ENCODE data around the gene P3H2.

The P3H2 gene

DNA sequence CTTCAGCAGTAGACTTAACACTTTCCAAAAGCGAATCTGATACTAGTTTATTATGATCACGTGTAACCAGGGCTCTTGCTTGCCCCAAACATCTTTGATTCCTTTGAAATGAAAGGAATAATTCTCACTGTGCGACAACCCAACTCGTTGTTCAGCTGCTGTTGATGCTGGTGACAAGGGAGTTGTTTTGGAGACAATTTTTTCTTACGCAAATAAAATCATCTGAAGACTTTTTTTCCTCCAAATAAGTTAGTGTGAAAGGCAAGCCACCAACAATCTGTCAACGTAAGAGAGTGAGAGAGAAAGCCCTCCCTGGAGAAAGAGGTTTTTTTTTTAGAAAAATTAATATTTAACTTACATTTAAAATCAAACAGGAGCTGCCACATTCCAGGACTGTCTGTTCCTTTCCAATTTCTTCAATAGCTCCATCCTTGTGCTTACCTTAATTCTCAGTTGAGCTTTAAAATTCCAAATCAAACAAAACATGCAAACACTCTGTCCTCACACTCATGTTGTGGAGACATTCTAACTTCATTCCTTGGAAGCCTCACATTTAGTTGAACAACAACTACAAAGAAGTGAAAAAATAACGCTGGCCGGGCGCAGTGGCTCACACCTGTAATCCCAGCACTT lies 4.9 kb upstream of the P3H2 start:
- no peak for DNase-seq (ENCODE audit: low read depth in 2 of 2)

DNA sequence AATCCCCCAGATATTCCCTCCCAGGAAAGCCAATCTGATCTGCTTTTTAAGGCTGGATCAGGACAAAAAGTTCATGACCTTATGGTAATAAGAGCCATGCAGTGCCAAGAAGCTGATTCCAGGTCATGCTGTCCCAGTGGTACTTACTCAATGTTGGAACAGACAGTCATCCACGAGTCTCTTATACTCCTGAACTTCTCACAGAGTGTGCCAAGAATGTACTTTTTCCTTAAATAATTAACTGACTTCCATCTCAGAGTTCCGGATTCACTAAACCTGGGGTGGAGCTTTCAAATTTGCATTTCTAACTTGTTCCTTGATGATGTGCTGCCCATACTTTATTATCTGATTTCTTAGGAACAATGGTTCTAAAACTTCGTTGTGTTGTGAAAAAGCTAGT lies 3.4 kb upstream of the P3H2 start:
- no peak for DNase-seq (ENCODE audit: low read depth in 2 of 2)

DNA sequence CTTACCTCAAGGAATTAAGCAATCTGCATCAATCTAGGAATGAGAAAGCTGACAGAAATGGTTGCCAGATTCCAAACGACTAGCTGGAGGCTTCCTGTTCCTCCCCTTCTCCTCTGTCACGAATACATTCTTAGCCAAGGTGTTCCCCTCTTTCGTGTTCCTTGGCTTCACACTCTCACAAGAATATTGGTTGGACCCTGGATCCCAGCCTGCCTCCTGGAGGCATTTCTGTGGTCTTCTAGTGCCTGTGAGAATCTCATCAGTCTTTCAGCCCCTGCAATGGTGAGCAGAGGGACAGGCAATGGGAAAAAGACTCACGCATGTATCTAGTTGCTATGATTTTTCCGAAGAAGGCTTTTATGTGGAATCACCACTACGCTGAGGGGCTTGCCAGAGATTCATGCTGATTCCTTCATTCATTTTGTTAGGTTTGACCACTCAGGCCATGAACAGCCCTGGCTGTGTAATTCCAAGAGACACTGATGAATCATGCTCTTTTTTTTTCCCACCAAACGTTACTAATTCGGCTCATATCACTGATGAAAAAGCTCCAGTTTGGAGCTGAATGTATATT lies 1.6 kb upstream of the P3H2 start:
- DNase-seq (ENCODE audit: low read depth in 2 of 2) = no peak

DNA sequence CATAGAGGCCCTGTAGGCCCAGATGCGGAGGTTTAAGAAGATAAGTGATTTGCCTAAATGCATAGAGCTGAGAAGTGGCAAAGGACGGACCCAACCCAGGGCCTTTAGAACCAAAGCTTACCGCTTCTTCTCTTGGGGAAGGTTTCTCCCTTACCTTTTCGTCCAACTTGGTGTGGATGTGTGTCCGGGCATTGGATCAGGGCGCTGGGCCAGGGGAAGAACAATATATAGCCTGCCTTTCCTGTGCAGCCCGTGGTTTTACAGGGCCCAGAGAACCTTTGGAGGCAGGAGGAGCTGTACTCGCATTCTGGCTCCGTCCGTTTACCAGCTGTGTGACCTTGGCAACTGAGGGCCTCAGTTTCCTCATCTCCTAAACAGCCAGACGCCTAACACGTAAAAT lies 686 bp upstream of the P3H2 start:
- no peak for DNase-seq (ENCODE audit: low read depth in 2 of 2)

DNA sequence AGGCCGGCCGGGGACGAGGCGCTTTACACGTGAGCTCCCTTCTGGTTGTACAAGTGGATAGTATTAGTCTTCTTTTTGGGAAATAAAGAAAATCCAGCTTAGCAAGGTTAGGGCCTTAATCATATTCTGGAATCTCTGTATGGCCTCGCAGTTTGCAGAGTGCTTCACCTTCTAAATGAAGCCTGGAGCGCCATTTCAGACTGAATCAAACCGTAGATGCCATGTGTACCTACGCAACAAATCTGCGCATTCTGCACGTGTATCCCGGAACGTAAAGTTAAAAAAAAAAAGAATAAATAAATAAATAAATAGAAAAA lies 322 bp upstream of the P3H2 start:
- no peak for DNase-seq (ENCODE audit: low read depth in 2 of 2)

DNA sequence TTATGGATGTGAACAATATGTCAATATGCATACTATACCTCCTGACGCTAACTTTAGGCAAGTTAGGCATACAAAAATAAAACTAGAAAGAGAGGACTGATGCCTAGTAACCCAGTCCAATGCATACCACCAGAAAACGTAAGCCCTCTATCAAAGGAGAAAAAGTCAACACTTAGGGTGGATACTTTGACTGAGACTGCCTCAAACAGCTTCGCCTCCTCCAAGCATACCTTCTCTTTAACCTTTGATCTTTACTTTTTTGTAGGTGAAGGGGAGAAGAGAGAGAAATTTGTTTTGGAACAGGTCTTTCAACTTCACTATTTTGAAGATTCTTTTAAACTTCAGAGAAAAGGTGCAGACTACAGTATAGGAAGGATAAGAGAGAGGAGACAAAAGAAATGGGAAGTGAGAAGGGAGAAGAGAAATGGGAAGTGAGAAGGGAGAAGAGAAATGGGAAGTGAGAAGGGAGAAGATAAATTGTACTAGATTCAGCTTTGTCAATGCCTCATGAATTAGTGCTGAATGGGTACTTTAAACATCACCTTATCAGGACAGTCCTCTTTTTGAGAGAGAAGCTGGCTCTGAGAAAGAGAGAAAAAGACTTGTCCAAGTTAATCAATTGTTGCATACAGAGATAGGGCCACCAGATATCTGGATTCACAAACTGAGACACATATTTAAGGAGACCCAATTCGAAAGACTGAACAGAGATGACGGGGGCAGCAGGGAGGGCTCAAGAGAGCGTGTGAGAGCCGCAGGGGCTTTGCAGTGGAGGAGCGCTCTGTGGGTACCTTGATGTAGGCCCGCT lies 1.0 kb downstream of the P3H2 start:
- DNase-seq (ENCODE audit: low read depth in 2 of 2) = no peak

DNA sequence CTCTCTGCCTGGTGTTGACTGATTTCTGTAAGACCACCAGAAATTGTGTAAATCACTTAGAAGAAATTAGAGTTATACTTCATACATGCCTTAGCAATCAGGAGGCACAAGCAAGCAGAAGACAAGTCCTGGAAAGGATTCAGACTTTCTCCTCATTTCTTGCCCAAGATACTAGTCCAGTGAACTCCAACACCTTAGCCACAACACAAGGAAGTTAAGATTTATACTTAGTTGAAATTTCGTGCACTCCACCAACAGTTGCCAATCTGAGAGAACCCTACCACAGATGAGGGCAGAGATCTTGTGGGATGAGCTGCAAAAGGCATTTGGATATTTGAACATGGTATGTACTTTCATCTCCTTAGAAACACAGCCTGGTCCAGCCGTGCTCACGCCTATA lies 2.3 kb downstream of the P3H2 start:
- no peak for DNase-seq (ENCODE audit: low read depth in 2 of 2)

DNA sequence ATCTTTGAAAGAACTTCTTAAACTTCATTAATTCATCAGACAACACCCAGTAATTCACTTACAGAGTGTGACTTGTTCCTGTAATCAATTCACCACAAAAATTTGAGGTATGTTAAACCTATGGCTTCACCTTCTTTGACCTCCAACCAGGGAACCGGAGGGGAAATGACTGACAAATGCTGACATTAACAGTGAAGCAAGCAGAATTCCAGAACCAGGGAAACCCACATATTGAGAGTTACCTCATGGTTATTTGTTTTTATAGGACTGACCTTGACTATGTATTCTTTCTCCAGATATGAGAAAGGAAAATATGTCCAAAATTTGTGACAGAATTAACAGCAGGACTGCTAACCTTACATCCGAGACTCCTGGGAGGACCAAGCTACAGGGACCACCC lies 2.7 kb downstream of the P3H2 start:
- DNase-seq (ENCODE audit: low read depth in 2 of 2) = no peak

DNA sequence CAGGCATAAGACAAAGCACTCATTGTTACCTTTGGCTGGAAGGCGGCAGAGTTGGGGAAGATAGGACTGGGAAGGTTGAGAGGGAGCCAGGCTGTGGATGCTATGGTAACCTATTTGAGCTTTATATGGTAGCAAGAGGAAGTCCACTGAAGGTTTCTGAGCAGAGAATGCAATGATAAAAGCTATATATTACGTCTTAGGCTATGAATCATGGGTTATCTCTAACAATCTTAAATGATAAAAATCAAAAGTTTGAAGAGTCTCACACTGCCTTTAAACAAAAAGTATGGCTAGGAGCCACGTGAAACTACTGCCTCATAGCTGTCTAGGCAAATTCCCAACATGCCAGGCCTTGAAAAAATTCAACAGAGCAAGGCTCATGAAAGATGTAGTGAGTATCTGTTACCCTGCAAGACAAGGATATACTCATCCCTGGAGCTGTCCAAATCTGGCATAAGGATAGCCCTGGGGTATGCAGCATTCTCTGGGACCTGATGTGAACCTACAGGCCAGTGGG lies 4.1 kb downstream of the P3H2 start:
- DNase-seq (ENCODE audit: low read depth in 2 of 2) = no peak

DNA sequence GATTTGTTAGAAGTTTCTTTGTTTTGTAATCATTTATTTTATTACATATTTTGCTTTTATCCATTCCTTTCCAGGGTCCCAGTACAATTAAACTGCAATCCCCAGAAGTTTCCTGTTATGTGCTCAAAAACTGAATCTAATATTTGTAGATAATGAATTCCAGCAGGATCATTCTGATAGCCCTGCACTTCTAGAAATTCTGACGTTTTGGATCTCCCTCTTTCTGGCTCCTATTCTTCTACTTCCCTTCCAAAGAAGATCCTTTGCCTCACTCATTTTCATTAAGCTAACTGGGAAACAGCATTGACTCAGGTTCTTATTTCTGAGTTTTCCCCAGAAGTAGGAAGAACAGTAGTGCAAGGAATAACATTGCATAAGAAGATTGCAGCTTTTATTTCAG lies 9.9 kb downstream of the P3H2 start:
- DNase-seq (ENCODE audit: low read depth in 2 of 2) = no peak

DNA sequence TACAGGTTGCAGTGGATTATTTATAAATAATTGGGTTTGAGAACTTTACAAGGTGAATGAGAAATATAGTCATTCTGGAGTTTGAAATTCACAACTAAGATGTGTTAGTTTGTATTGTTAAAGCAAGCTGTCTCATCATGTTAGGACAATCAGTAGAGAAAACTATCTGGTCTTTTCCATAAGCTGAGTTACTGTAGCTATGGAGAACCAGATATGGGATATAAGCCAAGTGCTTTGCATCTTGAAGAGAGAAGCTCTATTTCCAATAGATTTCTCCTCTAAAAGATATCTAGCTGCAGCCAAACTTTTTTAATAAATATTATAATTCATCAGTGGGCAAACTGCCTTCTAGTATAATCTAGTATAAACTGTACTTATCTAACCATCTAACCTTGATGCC lies 11.3 kb downstream of the P3H2 start:
- DNase-seq (ENCODE audit: low read depth in 2 of 2) = no peak

DNA sequence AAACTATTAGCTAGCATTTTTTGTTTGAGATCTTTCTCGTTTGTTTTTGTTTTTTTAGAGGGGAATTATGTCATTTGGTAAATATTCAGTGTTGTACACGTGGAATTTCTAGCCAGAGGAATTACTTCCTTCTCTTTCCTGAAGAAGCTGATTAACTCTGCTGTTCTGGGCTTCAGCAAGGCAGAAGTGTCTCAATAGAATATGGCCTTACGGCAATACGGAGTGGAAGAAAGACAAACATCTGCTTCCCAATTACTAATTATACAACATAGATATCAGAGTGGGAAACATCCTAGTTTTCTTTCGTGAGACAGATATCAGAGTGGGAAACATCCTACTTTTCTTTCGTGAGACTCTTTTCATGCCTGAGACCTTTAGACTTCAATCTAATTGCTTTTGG lies 11.9 kb downstream of the P3H2 start:
- DNase-seq (ENCODE audit: low read depth in 2 of 2) = no peak

DNA sequence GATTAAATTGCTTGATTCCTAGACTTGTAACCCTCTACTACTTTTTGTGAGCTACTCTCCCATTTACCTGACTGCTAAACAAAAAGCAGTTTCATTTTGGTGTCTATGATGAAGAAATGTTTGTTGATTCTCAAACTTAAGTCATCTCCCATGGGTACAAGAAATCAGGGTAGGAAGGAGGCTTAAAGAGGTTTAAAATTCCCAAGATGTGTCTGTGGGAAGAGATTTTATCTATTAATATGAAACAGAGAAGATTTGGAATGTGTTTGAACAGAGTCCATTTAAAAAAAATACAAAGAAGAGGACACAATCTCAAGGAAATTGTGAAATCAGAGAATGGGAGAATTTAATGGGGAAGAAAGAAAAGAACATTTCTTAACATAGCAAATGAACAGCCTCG lies 14.8 kb downstream of the P3H2 start:
- DNase-seq (ENCODE audit: low read depth in 2 of 2) = no peak

DNA sequence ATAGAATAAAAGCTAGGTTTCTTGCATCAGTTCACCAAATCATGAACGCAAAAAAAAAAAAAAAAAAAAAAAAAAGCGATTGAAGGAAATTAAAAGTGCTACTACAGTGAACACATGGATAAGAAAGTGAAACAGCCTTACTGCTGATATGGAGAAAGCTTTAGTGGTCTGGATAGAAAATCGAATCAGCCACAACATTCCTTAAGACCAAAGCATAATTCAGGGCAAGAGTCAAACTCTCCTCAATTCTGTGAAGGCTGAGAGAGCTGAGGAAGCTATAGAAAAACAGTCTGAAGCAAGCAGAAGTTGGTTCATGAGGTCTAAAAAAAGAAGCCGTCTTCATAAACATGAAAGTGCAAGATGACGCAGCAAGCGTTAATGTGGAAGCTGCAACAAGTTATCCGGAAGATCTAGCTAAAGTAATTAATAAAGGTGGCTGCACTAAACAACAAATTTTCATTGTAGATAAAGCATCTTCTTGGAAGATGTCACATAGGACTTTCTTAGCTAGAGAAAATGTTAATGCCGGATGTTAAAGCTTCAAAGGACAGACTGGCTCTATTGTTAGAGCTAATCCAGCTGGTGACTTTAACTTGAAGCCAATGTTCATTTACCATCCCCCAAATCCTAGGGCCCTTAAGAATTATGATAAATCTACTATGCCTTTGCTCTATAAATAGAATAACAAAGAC lies 19.2 kb downstream of the P3H2 start:
- no peak for DNase-seq (ENCODE audit: low read depth in 2 of 2)

DNA sequence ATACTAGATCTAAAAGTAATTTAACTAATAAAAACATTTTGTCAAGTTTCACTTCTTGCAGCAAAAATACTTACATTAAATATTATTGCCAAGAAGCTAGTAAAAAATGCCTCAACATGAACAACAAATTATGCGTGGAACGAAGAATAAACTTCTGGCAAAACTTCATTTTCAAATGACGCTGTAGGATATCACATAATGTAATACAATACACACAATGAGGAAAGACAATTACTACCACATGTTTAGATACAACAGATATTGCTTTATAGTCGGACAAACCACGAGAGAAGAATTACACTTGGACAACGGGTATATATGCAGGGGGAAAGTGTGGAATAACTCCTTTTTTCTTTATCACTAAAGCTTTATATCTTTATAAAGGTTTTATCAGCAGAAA lies 21.6 kb downstream of the P3H2 start:
- DNase-seq (ENCODE audit: low read depth in 2 of 2) = no peak

DNA sequence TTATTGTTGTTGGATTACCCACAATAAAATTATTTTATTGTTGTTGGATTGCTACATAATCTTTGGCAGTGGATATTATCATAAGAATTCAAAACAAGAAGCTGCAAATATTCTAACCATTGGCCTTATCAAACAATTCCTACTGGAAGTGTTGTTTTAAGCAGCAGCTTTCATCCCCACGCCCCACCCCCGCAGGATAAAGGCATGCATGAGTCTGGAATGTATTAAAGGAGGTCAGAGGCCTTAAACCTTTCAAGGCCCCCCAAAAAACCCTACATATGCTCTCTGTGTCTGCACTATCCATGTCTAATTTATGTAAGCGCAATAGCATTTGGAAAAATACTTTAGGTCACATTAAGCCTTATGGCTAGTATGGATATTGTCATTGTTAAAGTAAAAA lies 23.1 kb downstream of the P3H2 start:
- no peak for DNase-seq (ENCODE audit: low read depth in 2 of 2)

DNA sequence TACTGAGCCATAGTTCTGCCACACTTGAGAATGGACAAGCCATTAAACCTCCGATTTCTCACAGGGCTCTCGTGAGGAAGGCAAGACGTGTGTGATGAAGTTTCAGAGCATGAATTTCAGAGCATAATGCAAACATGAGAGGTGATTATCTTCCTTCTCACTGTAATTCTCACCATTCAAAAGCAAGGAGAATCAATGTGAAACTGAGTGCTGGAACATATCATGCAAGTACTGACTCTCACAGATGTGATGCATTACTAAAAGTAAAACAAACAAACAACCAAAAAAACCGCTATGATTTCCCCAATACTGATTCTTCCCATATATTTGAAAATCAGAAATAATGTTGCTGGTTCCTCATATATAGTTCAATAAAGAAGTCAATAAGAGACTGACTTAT lies 23.7 kb downstream of the P3H2 start:
- no peak for DNase-seq (ENCODE audit: low read depth in 2 of 2)

DNA sequence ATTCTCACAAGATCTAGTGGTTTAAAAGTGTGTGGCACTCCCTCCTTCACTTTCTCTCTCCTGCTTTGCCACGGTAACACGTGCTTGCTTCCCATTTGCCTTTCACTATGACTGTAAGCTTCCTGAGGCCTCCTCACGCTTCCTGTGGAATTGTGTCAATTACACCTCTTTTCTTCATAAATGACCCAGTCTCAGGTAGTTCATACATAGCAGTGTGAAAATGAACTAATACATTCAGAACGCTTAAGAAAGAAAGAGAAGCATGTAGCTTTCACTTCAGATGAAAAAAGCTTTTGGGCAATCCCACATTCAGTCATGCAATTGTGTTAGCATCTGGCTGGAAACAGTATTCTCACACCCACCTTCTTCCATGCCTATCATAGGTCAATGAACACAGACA lies 24.4 kb downstream of the P3H2 start:
- DNase-seq (ENCODE audit: low read depth in 2 of 2) = no peak

DNA sequence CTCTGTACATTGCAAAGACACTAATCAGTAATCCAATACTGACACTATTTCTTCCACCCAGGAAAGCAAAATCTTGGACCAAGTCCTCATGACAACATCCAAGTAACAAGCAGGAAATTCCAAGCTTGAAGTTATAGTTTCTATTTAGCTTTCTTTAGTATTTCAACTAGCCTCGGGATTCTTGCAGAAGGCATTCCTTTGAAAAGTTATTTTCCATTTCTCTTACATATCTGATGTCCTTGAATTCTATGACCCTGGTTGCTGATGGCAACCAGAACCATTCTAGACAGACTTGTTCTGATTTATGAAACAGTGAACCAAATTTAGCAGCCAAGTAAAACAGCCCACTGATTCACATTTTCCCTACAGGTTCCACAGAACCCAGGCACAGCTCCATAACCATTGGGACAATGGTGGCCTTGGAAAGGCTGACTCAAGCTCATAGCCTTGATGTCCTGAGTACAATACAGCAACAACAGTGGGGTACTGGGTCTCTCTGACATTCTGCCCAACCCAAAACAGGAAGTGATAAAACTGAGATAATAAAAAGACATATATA lies 26.5 kb downstream of the P3H2 start:
- no peak for DNase-seq (ENCODE audit: low read depth in 2 of 2)

DNA sequence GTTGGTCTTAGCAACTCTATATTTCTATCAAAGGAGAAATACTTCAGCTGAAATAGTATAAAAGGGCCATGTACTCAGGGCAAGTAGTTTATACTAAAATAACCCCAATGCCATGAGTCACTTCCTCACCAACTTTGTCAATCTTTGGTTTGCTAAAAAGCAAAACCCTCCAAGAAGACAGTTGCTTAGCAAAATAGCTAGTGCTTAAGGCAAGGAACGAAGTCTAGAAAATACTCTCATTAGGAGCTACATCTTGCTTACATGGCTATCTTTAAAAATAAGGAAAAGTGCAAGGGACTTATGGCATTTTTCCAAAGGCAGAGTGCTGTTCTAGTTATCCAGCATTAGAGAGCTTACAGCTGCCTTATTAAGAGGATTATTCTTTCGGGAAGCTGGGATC lies 28.4 kb downstream of the P3H2 start:
- no peak for DNase-seq (ENCODE audit: low read depth in 2 of 2)

DNA sequence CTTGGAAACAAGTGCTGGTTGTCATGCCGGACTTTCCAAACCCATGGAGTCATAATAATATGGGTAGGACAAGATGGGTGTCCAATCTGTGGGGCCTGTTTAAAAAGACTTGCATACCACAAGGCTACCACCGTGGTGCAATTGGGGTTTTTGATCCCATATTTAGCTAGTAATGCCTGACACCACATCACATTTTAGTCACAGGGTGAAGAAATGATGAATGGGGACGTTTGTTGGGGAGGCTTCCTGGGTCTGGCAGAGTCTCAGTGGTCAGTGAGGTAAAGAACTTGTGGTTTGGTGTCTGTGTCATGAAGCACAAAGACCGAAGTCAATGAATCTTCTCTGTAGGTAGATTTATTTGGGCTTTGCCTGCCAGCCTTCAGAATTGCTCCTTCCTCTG lies 31.0 kb downstream of the P3H2 start:
- DNase-seq (ENCODE audit: low read depth in 2 of 2) = no peak

DNA sequence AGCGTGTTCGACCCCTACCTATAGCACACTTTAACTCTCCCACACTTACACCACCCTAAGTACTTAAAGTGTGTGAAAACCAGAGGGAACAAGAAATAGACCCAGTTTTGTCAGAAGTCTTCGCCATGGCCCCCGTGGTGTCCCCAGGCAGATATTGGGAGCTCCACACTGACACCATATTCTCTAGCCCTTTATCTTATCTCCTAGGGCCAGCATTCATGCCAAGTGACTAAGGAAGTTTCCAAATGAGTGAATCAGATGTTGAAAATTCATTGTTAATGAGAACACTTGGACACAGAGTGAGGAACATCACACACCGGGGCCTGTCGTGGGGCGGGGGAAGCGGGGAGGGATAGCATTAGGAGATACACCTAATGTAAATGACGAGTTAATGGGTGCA lies 31.8 kb downstream of the P3H2 start:
- DNase-seq (ENCODE audit: low read depth in 2 of 2) = no peak

DNA sequence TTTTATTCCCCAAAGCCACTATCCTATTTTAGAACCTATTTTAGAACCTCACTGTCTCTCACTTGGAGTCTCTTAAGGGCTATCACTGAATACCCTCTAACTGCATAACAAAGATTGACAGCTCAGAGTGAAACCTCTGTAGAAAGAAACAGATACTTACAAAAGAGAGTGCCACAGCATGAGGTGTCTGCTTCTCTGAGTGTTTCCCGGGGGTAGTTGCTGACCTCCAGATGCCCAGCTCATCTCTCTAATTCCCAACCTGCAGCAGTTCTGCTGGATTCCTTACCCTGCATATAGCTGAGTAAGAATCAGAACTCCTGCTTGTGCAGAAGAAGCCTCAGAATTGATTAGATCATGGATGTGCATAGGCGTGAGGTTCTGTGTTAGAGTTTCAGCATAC lies 34.5 kb downstream of the P3H2 start:
- DNase-seq (ENCODE audit: low read depth in 2 of 2) = no peak
